Measurements from ENCODE around the gene ATP5MC2.

GRCh38 chr12:53677016-53677799, 1.3 kb upstream of the ATP5MC2 start:
- no peak for TF ChIP-seq EZH2 (IDR thresholded peaks at IDR 0.05; ENCODE audit: borderline replicate concordance, low read length)
- TF ChIP-seq CTCF (IDR thresholded peaks at IDR 0.05; ENCODE audit: low read length), result no peak
